Upper lobe of left lung (tissue), 6 donors: ENCODE measurements around the gene PGLYRP4. TPM values are rescaled to one million over a fixed set of nuclear protein-coding genes. Genes with fewer than 3 reads are reported as not detected.
"Not testable (repeated sequence)": the region's sequence is repeated elsewhere in the genome, so short reads cannot be mapped to it uniquely, and the experiment has no call there.

Experiments used
- ATAC-seq, 2 donors: fragments of 200-7000 bp; cut with Tn5 transposase; one replicate each; pipeline ENCODE4 v1.9.1; 2022; ENCODE audit warnings: mild to moderate bottlenecking in 2 of 2, moderate library complexity in 2 of 2; ENCODE audit not compliant: low FRiP score in 2 of 2
- DNase-seq, 2 donors: peaks; one replicate each; pipeline ENCODE4 v3.0.0-alpha.2; 2019 to 2020
- H3K27ac ChIP-seq, 4 donors: fragments of 200-600 bp; sonication (generic); one replicate each; pipeline ENCODE4 v1.5.1; 2016 to 2019
- H3K27me3 ChIP-seq, 4 donors: fragments of 200-600 bp; sonication (generic); one replicate each; pipeline ENCODE4 v1.5.1; 2017 to 2019
- H3K36me3 ChIP-seq, 4 donors: fragments of 200-600 bp; sonication (generic); one replicate each; pipeline ENCODE4 v1.5.1; 2016 to 2019
- H3K4me1 ChIP-seq, 4 donors: fragments of 200-600 bp; sonication (generic); one replicate each; pipeline ENCODE4 v1.5.1; 2018 to 2019
- H3K4me3 ChIP-seq, 4 donors: fragments of 200-600 bp; sonication (generic); one replicate each; pipeline ENCODE4 v1.5.1; 2017 to 2019; ENCODE audit warnings: mild to moderate bottlenecking in 2 of 4, moderate library complexity in 1 of 4
- H3K9me3 ChIP-seq, 4 donors: fragments of 200-600 bp; sonication (generic); one replicate each; pipeline ENCODE4 v1.5.1; 2018 to 2019
- EP300 ChIP-seq, 4 donors: sonication (generic); formaldehyde crosslinking; IDR thresholded peaks; one replicate each; pipeline ENCODE4 v1.5.1; 2017; ENCODE audit warnings: antibody characterized with exemption in 4 of 4, control low read depth in 2 of 4
- POLR2A ChIP-seq, 4 donors: fragments of 450-650 bp; IDR thresholded peaks; one replicate each; pipeline ENCODE4 v1.5.1; 2016 to 2017; ENCODE audit warnings: antibody characterized with exemption in 4 of 4, mild to moderate bottlenecking in 2 of 4
- POLR2AphosphoS5 ChIP-seq, 2 donors: sonication (generic); formaldehyde crosslinking; IDR thresholded peaks; one replicate each; pipeline ENCODE4 v1.5.1; 2017; ENCODE audit warnings: antibody characterized with exemption in 2 of 2
- WGBS, 2 donors: methylation state at CpG; one replicate each; pipeline ENCODE4 v1.1.5; 2017 to 2018; 5-methylcytosine and 5-hydroxymethylcytosine counted together
- total RNA-seq, 6 donors: library from RNA; depleted of rRNA in 4 of 6; stranded (reverse); fragments of >200 nt in 4 of 6; gene quantifications; one replicate each; pipeline versions ENCODE4 v1.1.0 to v1.2.1, GENCODE V29; 2016 to 2021
- TF ChIP-seq, protein P1 (sequence below), 6 experiments: fragments of 450-650 bp in 4 of 6; fragments of 200-600 bp in 2 of 6; sonication (generic) in 2 of 6; IDR thresholded peaks; one replicate each; pipeline ENCODE4 v1.5.1; 2016 to 2019; ENCODE audit warnings: antibody characterized with exemption in 6 of 6
- donor health status: DM: no; HTN: no; CAD: no; lungs with moderate emphysema.
- donor health status: DM: no; HTN: yes; CAD: no; lungs with severe emphysema.

The PGLYRP4 gene
- total RNA-seq, 6 donors from 2014 or later, result not detected

GRCh38 chr1:153347856-153348255, 785 bp downstream of the PGLYRP4 start:
- Histone ChIP-seq H3K27ac (no peak overlapping the region), H3K4me1 (peaks cover 4 to 25% (median 19%) of the 10 kb centered on the region in 4 donors), H3K36me3 (no peaks in the 10 kb centered on the region), H3K4me3 (no peak overlapping the region), H3K9me3 (no peaks in the 10 kb centered on the region), H3K27me3 (no peaks in the 10 kb centered on the region)
- ATAC-seq (no peak), DNase-seq (no peak)
- 64 to 65% methylated on average over 7 of the region's 7 CpGs for WGBS, 2 donors
- TF ChIP-seq EP300 (IDR thresholded peaks at IDR 0.05), result no peak
- TF ChIP-seq, protein P1, sequence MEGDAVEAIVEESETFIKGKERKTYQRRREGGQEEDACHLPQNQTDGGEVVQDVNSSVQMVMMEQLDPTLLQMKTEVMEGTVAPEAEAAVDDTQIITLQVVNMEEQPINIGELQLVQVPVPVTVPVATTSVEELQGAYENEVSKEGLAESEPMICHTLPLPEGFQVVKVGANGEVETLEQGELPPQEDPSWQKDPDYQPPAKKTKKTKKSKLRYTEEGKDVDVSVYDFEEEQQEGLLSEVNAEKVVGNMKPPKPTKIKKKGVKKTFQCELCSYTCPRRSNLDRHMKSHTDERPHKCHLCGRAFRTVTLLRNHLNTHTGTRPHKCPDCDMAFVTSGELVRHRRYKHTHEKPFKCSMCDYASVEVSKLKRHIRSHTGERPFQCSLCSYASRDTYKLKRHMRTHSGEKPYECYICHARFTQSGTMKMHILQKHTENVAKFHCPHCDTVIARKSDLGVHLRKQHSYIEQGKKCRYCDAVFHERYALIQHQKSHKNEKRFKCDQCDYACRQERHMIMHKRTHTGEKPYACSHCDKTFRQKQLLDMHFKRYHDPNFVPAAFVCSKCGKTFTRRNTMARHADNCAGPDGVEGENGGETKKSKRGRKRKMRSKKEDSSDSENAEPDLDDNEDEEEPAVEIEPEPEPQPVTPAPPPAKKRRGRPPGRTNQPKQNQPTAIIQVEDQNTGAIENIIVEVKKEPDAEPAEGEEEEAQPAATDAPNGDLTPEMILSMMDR (IDR thresholded peaks at IDR 0.05), result no peak
- no peak for TF ChIP-seq POLR2A (IDR thresholded peaks at IDR 0.05)
- no peak for TF ChIP-seq POLR2AphosphoS5 (IDR thresholded peaks at IDR 0.05)

DNA sequence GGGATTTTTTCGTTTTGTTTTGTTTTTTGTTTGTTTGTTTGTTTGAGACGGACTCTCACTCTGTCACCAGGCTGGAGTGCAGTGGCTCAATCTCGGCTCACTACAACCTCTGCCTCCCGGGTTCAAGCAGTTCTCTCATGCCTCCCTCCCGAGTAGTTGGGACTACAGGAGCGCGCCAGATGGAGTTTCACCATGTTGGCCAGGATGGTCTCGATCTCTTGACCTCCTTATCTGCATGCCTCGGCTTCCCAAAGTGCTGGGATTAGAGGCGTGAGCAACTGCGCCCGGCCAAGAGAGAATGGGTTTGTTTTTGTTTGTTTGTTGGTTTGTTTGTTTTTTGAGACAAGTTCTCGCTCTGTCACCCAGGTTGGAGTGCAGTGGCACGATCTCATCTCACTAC, 1.6 kb downstream of the PGLYRP4 start:
- H3K9me3 ChIP-seq, H3K4me3 ChIP-seq, H3K27me3 ChIP-seq, H3K27ac ChIP-seq, ATAC-seq, DNase-seq, H3K36me3 ChIP-seq: not testable (repeated sequence)
- peaks cover 4 to 25% (median 19%) of the 10 kb centered on the region in 4 donors for H3K4me1 ChIP-seq
- WGBS, 2 donors, result 66 to 70% methylated on average over 14 of the region's 14 CpGs

DNA sequence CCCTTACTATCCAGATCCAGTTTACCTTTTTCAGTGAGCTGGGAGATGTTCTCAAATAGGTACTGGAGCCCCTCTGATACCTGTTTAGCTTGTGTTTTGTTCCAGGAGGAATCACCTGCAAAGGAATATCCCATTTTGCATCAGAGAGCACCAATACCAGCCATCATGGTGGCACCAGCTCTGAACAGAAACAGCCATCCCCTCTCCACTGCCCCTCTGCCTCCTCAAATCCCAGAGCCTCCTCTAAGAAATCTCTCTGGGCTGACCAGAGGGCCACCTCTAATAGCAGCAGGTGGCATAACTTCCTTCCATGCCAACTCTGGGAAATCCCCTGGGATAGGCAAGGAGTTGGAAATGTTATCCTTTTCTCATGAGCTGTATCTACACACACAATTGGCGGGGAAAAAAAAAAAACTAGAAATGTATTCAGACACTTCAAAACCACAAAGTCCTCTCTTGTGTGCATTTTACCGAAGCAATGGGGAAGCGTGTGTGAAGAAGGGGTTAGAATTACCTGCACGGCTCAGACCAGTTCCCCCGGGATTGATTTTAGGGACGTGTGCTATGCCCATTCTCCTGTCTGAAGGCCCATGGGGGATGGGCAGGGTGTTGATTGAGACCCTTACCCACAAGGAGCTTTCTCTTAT, 2.4 kb downstream of the PGLYRP4 start:
- Histone ChIP-seq H3K4me3 (no peak overlapping the region), H3K27me3 (no peaks in the 10 kb centered on the region), H3K4me1 (peaks cover 4 to 25% (median 19%) of the 10 kb centered on the region in 4 donors), H3K27ac (no peak overlapping the region), H3K9me3 (no peaks in the 10 kb centered on the region), H3K36me3 (no peaks in the 10 kb centered on the region)
- 23 to 31% methylated on average over 6 of the region's 6 CpGs for WGBS, 2 donors
- TF ChIP-seq EP300 (IDR thresholded peaks at IDR 0.05) (no peak), POLR2A (IDR thresholded peaks at IDR 0.05) (no peak), POLR2AphosphoS5 (IDR thresholded peaks at IDR 0.05) (no peak)
- TF ChIP-seq, protein P1 (IDR thresholded peaks at IDR 0.05), result no peak
- ATAC-seq, result no peak
- no peak for DNase-seq

DNA sequence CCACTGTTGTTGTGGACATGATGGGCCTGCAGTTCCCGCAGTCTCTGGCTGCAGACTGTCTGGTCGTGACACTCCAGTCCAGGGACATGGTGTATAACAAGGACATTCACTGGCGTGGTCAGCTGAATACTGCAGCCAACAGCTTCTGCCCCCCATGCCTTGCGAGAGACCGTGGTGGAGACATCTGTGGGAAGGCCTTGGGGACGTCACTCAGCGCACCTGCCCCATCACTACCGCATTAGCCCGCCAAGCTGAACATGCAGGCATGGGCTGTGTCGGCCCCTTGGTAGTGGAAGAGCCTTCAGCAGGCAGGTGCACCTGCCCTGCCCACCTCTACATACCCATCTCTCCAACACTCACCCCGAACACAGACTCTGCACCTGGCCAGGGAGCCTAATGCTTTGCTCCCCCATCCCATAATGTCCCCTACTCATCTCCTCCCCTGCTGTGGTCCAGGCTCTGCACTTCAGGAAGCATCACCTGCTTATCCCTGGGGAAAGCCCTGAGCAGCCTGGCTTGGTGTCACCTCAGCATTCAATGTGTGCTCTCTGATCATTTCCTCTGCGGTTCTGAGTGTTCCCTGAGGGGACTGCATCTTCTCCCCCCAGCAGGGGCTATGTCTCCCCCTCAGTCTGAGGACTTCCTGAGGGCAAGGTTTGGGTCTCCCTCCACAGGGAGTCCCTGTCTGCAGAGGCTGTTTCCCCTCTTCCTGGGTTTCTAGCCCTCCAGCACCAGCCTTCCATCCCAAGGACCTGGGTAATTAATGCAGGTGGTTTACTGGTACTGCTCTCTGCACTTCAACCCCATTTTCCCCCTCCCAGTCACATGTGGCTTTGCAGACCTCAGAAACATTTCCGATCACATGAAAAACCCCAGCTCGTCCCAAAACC, 3.2 kb downstream of the PGLYRP4 start:
- 76 to 83% methylated on average over 14 of the region's 14 CpGs for WGBS, 2 donors
- H3K9me3 ChIP-seq, result no peaks in the 10 kb centered on the region
- TF ChIP-seq EP300 (IDR thresholded peaks at IDR 0.05), result no peak
- no peak for TF ChIP-seq POLR2AphosphoS5 (IDR thresholded peaks at IDR 0.05)
- TF ChIP-seq, protein P1 (IDR thresholded peaks at IDR 0.05), result no peak
- TF ChIP-seq POLR2A (IDR thresholded peaks at IDR 0.05), result no peak
- H3K4me1 ChIP-seq, result peaks cover 4 to 25% (median 19%) of the 10 kb centered on the region in 4 donors
- ATAC-seq, result no peak
- H3K36me3 ChIP-seq, result no peaks in the 10 kb centered on the region
- H3K27ac ChIP-seq, result no peak overlapping the region
- DNase-seq, result peak in 1 of 2 donors; percentile 28
- no peaks in the 10 kb centered on the region for H3K27me3 ChIP-seq
- no peak overlapping the region for H3K4me3 ChIP-seq

DNA sequence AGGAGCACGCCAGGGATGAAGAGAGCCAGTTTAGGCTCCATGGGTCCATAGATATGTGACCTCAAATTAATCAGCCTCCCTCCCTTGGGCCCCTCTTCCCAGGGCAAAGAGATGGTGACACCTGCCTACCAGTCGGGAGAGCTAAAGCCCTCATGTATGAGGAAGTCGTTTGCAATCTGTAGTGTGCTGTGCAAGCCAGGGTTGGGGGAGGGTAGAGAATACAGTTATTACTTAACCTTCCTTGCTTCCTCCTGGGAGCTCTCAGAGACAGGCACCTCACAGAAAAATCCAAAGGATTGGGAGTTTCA, 4.0 kb downstream of the PGLYRP4 start:
- ATAC-seq (peak; percentile 47 to 66), DNase-seq (peak in 1 of 2 donors; percentile 75)
- no peak for TF ChIP-seq EP300 (IDR thresholded peaks at IDR 0.05)
- TF ChIP-seq, protein P1 (IDR thresholded peaks at IDR 0.05), result no peak
- no peak for TF ChIP-seq POLR2A (IDR thresholded peaks at IDR 0.05)
- TF ChIP-seq POLR2AphosphoS5 (IDR thresholded peaks at IDR 0.05), result no peak

More for the DNA sequence above, 4.0 kb downstream of the PGLYRP4 start:
- H3K9me3 ChIP-seq, result no peaks in the 10 kb centered on the region
- no peaks in the 10 kb centered on the region for H3K36me3 ChIP-seq
- WGBS, 2 donors, result 24 to 39% methylated on average over 3 of the region's 3 CpGs
- no peak overlapping the region for H3K27ac ChIP-seq
- H3K4me3 ChIP-seq, result no peak overlapping the region
- peaks cover 4 to 25% (median 19%) of the 10 kb centered on the region in 4 donors for H3K4me1 ChIP-seq
- no peaks in the 10 kb centered on the region for H3K27me3 ChIP-seq
